Measurements from ENCODE around the gene HELZ. TPM values are rescaled to one million over a fixed set of nuclear protein-coding genes. Genes with fewer than 3 reads are reported as not detected.

Gene HELZ
- total and polyA plus RNA-seq, 5 donors: 5.6 to 43.9 (median 37.2) TPM

DNA sequence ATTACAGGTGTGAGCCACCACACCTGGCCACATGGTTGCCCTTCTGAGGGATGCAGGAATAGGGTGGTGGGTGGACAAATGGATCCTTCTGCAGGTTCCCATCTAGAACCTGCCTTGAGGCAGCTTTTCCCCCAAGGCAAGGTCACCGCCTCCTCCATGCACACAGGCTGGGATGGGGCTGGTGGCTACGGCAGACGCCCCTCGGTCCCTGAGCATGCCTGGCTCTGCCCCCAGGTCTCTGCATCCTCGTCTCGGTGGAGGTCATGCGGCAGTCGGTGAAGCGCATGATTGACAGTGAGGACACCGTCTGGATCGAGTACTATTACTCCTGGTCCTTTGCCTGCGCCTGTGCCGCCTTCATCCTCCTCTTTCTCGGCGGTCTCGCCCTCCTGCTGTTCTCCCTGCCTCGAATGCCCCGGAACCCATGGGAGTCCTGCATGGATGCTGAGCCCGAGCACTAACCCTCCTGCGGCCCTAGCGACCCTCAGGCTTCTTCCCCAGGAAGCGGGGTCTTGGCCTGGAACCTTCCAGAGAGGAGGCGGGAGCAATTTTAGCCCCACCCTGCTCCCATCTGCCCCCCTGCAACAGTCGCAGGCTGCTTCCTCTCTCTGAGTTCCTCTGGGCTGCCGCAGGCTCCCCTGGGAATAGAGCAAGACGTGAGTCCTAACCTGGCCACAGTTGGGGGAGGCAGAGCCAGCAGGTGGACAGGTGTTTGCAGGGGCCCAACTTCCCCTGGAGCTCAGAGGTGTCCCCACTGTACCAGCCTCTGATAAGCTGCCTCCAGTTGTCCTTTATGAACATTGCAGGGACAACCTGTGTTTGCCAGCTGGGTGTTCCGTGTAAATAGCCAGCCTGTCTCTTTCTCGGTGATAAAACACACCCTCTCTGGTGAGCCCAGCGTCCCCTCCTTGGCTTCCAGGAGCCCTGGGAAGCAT, 188.9 kb downstream of the HELZ start:
- no peak overlapping the region for H3K4me3 ChIP-seq (ENCODE audit: low read length)
- no peaks in the 10 kb centered on the region for H3K4me1 ChIP-seq (ENCODE audit: control insufficient read depth, insufficient read depth, low read length)
- H3K27me3 ChIP-seq (ENCODE audit: control insufficient read depth, insufficient read depth): no peaks in the 10 kb centered on the region
- WGBS: 84% methylated on average over 29 of the region's 29 CpGs
- intact Hi-C loops (cut with DNase I): no loop called here
- no peak for ATAC-seq
- H3K9me3 ChIP-seq (ENCODE audit: control insufficient read depth, low read length): no peaks in the 10 kb centered on the region
- DNase-seq: no peak
- H3K27ac ChIP-seq (ENCODE audit: low read length): no peak overlapping the region

DNA sequence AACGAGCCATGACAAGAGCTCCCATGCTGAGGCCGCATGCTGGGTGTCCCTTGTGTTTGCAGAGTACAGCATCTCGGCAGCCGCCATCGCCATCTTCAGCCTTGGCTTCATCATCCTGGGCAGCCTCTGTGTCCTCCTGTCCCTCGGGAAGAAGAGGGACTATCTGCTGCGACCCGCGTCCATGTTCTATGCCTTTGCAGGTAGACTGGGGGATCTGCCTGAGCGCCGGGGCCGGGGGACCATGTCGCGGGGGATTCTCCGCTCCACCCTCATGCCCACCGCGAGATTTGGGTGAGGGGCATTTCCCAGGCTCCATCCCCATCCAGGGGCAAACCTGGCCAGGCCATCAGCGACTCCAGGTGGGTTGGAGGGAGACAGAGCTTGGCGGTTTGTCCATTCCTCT, 190.0 kb downstream of the HELZ start:
- intact Hi-C loops (cut with DNase I): no loop called here
- H3K4me1 ChIP-seq (ENCODE audit: control insufficient read depth, insufficient read depth, low read length): no peaks in the 10 kb centered on the region
- H3K27me3 ChIP-seq (ENCODE audit: control insufficient read depth, insufficient read depth): no peaks in the 10 kb centered on the region
- H3K9me3 ChIP-seq (ENCODE audit: control insufficient read depth, low read length): no peaks in the 10 kb centered on the region
- 93% methylated on average over 19 of the region's 19 CpGs for WGBS
- H3K27ac ChIP-seq (ENCODE audit: low read length): no peak overlapping the region
- H3K4me3 ChIP-seq (ENCODE audit: low read length): no peak overlapping the region
- no peak for DNase-seq
- no peak for ATAC-seq

DNA sequence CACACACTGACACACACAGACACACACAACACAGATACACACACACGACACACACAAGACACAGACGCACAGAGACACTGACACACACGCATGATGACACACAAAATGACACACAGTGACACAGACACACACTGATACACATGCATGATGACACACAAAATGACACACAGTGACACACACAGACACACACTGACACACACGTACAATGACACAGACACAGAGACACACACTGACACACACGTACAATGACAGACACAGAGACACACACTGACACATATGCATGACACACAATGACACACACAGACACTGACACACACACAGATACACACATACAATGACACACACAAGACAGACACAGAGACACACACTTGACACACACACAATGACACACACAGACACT, 190.4 kb downstream of the HELZ start:
- ATAC-seq: no peak
- no peaks in the 10 kb centered on the region for H3K4me1 ChIP-seq (ENCODE audit: control insufficient read depth, insufficient read depth, low read length)
- H3K9me3 ChIP-seq (ENCODE audit: control insufficient read depth, low read length): no peaks in the 10 kb centered on the region
- H3K27ac ChIP-seq (ENCODE audit: low read length): no peak overlapping the region
- H3K27me3 ChIP-seq (ENCODE audit: control insufficient read depth, insufficient read depth): no peaks in the 10 kb centered on the region
- DNase-seq: no peak
- intact Hi-C loops (cut with DNase I): no loop called here
- H3K4me3 ChIP-seq (ENCODE audit: low read length): no peak overlapping the region
- WGBS: 95% methylated on average over 5 of the region's 5 CpGs

DNA sequence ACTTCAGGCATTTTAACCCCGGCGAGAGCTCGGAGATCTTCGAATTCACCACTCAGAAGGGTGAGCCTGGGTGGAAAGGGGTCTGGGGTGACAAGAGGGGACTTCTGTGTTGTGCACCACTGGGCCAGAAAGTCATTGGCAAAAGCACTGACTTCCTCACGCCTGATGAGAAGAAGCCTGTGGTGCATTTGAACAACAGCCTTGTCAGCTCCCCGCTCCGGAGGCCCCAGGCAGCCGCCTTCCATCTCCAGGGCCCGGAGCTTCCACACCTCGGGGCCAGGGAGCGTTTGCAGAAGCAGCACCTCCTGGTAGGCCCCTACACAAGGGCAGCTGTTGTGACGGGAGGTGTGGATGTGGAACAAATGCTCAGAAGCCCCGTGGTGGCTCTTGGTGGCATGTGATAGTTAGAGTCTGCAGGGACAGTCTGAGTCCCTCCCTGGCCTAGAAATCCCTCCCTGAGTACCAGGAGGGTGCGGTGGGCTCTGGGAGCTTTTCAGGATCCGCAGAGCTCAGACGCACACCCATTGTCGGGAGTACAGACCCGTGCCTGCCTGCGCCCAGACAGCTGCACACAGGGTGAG, 190.9 kb downstream of the HELZ start:
- DNase-seq (no peak), ATAC-seq (no peak)
- H3K27ac ChIP-seq (ENCODE audit: low read length): no peak overlapping the region
- intact Hi-C loops (cut with DNase I): no loop called here
- H3K4me3 ChIP-seq (ENCODE audit: low read length): no peak overlapping the region
- no peaks in the 10 kb centered on the region for H3K27me3 ChIP-seq (ENCODE audit: control insufficient read depth, insufficient read depth)
- H3K9me3 ChIP-seq (ENCODE audit: control insufficient read depth, low read length): no peaks in the 10 kb centered on the region
- H3K4me1 ChIP-seq (ENCODE audit: control insufficient read depth, insufficient read depth, low read length): no peaks in the 10 kb centered on the region
- WGBS: 73% methylated on average over 19 of the region's 19 CpGs

DNA sequence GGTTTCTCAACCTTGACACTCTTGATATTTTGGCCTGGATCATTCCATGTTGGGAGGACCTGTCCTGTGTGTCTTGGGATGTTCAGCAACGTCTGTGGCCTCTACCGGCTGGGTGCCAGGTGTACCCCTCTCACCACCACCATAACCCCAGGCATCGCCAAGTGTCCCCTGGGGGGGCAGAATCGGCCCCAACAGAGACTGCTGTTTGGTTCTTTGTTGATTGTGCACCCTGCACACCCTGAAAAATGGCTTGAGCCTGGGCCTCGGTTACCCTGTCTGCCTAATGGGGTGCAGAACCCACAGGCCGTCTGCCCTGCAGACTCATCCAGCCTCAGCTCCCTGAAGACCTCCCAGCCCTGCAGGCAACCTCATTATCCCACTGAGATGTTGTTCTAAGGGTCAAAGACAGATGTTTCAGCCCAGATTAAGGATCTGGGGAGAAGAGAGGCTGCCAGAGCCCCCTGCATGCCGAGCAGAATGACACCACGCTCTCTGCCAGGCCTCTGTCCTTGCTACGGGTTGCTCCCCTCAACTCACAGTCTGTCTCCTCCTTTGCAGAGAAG, 191.5 kb downstream of the HELZ start:
- H3K4me3 ChIP-seq (ENCODE audit: low read length): no peak overlapping the region
- no peak for DNase-seq
- H3K4me1 ChIP-seq (ENCODE audit: control insufficient read depth, insufficient read depth, low read length): no peaks in the 10 kb centered on the region
- no peak for ATAC-seq
- H3K9me3 ChIP-seq (ENCODE audit: control insufficient read depth, low read length): no peaks in the 10 kb centered on the region
- no peaks in the 10 kb centered on the region for H3K27me3 ChIP-seq (ENCODE audit: control insufficient read depth, insufficient read depth)
- intact Hi-C loops (cut with DNase I): no loop called here
- H3K27ac ChIP-seq (ENCODE audit: low read length): no peak overlapping the region
- 84% methylated on average over 9 of the region's 9 CpGs for WGBS

DNA sequence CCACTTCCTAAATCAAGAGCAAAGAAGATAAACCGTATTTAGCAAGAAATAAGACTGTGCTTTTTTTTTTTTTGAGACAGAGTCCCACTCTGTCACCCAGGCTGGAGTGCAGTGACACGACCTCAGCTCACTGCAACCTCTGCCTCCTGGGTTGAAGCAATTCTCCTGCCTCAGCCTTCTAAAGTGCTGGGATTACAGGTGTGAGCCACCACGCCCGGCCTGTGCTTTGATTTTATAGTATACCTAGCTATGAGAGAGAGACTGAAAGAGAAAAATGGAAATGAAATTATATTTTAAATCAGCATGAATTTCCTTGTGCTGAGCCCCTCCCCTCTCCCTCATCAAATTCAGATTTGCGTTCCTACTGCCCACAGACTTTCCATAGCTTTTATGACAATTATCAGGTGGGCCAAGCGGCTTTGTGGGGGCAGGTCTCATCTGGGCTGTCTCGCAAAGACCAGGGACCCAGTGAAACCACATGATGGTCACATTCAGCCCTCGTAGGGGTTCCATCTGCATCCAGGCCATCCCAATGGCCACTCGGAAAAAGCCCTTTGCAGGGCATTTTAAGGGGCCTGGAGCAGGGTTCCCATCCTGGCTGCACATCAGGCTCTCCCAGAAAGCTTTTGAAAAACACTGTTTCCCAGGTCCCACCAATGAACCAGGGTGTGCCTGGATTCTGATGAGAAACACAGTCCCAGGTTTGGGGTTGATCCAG, 192.1 kb downstream of the HELZ start:
- H3K4me3 ChIP-seq (ENCODE audit: low read length): no peak overlapping the region
- no peak for DNase-seq
- WGBS: 92% methylated on average over 9 of the region's 9 CpGs
- intact Hi-C loops (cut with DNase I): no loop called here
- H3K27me3 ChIP-seq (ENCODE audit: control insufficient read depth, insufficient read depth): no peaks in the 10 kb centered on the region
- H3K27ac ChIP-seq (ENCODE audit: low read length): no peak overlapping the region
- H3K9me3 ChIP-seq (ENCODE audit: control insufficient read depth, low read length): no peaks in the 10 kb centered on the region
- ATAC-seq: no peak
- H3K4me1 ChIP-seq (ENCODE audit: control insufficient read depth, insufficient read depth, low read length): no peaks in the 10 kb centered on the region

DNA sequence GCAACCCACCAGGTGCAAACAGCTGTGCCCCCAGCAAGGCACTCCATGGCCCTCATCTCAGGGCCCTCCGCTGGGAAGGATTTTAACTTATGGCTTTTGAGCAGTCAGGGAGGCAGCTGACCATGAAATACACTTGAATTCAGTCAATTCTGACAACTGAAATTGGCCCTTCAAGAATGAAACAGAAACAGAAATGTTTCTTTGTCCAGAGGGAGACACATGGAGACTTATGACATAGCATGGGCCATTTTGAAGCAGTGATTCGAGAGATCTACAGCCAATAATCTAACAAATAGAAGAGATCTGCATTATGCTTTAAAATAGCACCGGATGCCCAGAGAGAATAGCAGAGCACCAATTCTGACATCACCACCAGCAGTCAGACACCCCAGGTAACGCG, 193.2 kb downstream of the HELZ start:
- intact Hi-C loops (cut with DNase I): no loop called here
- H3K27me3 ChIP-seq (ENCODE audit: control insufficient read depth, insufficient read depth): no peaks in the 10 kb centered on the region
- no peak overlapping the region for H3K4me3 ChIP-seq (ENCODE audit: low read length)
- no peak overlapping the region for H3K27ac ChIP-seq (ENCODE audit: low read length)
- no peaks in the 10 kb centered on the region for H3K9me3 ChIP-seq (ENCODE audit: control insufficient read depth, low read length)
- ATAC-seq: no peak
- 91% methylated on average over 5 of the region's 5 CpGs for WGBS
- no peaks in the 10 kb centered on the region for H3K4me1 ChIP-seq (ENCODE audit: control insufficient read depth, insufficient read depth, low read length)
- no peak for DNase-seq

DNA sequence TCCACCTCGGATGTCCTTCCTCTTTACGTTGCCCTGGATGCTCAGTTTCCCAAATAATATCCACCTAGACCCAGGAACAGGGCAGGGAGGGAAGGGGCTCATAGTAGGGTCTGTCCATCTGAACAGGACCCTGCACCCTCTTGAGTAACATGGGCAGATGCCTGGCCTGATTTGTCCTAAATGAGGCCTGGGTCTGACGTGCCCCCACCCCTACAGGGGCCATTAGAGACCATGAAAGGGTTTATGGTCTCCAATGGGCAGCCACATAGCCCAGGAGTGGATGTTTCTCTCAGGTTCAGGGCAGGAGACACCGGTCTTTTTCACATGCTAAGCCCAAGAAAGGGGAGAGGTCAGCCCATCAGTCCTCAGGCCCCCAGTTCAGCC, 193.8 kb downstream of the HELZ start:
- Histone ChIP-seq H3K9me3 (ENCODE audit: control insufficient read depth, low read length) (no peaks in the 10 kb centered on the region), H3K4me3 (ENCODE audit: low read length) (no peak overlapping the region), H3K27me3 (ENCODE audit: control insufficient read depth, insufficient read depth) (no peaks in the 10 kb centered on the region), H3K27ac (ENCODE audit: low read length) (no peak overlapping the region), H3K4me1 (ENCODE audit: control insufficient read depth, insufficient read depth, low read length) (no peaks in the 10 kb centered on the region)
- no peak for ATAC-seq
- intact Hi-C loops (cut with DNase I): no loop called here
- 80% methylated on average over 4 of the region's 4 CpGs for WGBS
- DNase-seq: no peak

DNA sequence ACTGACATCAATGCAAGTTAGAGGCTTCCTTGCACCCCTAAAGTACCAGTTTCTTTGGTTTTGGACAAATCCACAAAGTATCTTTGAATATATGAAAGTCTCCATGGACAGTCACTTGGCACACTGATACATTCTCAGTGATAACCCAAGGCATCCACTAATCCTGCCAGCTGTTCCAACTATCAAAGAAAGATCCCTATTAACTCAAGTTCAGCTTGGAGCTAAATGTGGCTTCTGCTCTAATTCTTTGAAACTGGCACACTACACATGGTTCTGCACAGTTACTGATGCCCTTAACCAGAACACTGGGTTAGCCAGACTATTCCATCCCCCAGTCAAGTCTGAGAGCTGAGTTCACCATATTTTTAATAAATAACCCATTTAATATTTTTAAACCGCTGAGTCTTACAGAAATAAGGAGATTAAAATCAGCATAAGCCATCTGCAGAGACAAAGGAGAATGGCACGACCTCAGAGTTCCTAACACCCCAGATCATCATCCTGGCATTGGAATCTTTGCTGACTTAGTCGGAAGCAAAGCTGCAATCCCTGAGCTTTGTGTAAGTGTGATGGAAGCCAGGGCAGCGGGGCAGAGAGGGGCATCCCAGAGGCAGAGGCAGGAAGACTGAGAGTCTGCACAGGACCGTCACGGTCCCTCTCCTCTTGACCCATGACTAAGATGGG, 194.4 kb downstream of the HELZ start:
- no peaks in the 10 kb centered on the region for H3K4me1 ChIP-seq (ENCODE audit: control insufficient read depth, insufficient read depth, low read length)
- no peak for DNase-seq
- no peak overlapping the region for H3K27ac ChIP-seq (ENCODE audit: low read length)
- intact Hi-C loops (cut with DNase I): no loop called here
- H3K27me3 ChIP-seq (ENCODE audit: control insufficient read depth, insufficient read depth): no peaks in the 10 kb centered on the region
- H3K9me3 ChIP-seq (ENCODE audit: control insufficient read depth, low read length): no peaks in the 10 kb centered on the region
- WGBS: 81% methylated on average over 6 of the region's 6 CpGs
- no peak for ATAC-seq
- no peak overlapping the region for H3K4me3 ChIP-seq (ENCODE audit: low read length)

DNA sequence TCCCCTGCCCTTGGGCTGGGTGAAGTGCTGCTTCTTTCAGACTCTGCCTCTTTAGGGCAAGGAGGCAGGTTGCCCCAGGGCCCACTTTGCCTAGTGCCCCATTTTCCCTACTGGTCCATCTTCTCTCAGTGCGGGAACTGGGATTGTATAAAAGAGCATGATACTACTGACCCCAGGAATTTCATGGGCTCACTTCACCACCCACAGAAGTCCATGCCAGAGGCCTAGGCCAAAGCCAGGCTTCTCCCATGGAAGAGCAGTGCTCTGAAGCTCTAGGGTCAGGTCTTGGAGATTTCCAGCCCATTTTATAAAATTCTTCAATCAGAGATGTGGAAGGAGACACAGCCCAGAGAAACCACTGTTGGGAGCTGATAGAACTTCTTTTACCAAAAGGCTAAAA, 194.9 kb downstream of the HELZ start:
- Histone ChIP-seq H3K4me1 (ENCODE audit: control insufficient read depth, insufficient read depth, low read length) (no peaks in the 10 kb centered on the region), H3K27ac (ENCODE audit: low read length) (no peak overlapping the region), H3K27me3 (ENCODE audit: control insufficient read depth, insufficient read depth) (no peaks in the 10 kb centered on the region), H3K4me3 (ENCODE audit: low read length) (no peak overlapping the region), H3K9me3 (ENCODE audit: control insufficient read depth, low read length) (no peaks in the 10 kb centered on the region)
- DNase-seq: no peak
- 91% methylated on average over 1 of the region's 1 CpG for WGBS
- intact Hi-C loops (cut with DNase I): no loop called here
- ATAC-seq: no peak
